Measurements from ENCODE around the gene CAPZA1. TPM values are rescaled to one million over a fixed set of nuclear protein-coding genes. Genes with fewer than 3 reads are reported as not detected.

CAPZA1 gene
- total and polyA plus RNA-seq, 2 experiments from 2014 or later, result 109 to 177 TPM

DNA sequence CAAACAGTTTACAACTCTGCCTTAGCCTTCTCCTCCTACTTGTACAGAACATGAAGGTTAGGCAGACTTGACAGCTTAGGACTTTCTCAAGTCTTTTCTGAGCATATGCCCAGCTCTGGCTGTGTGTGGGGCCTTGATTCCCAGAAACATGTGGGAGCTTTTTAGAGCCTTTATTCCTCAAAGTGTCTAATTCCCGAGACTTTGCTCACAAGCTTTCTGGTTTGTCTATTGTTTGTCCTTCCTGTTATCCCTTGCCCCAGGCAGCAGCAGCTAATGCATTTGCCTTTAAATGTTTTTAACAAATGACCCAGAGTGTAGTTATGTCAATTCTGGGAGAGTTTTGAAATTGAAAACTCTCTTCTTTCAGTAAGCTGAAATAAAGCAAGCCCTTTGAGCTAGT is 29.9 kb upstream of the CAPZA1 start:
- Histone ChIP-seq H3K27ac (no peak overlapping the region), H3K36me3 (replicated peaks; ENCODE audit: insufficient read depth, low read depth) (no peaks in the 10 kb centered on the region), H3K4me3 (no peak overlapping the region), H4K20me1 (ENCODE audit: insufficient read depth, poor library complexity, severe bottlenecking) (no peaks in the 10 kb centered on the region), H3K79me2 (no peaks in the 10 kb centered on the region), H2AFZ (no peak overlapping the region), H3K4me1 (ENCODE audit: insufficient read depth) (no peaks in the 10 kb centered on the region), H3K4me2 (no peak overlapping the region), H3K9me3 (ENCODE audit: low read depth) (no peaks in the 10 kb centered on the region), H3K27me3 (no peaks in the 10 kb centered on the region), H3K9me2 (replicated peaks; ENCODE audit: insufficient read depth) (no peaks in the 10 kb centered on the region)
- TF ChIP-seq EZH2 (IDR thresholded peaks at IDR 0.05; ENCODE audit: borderline replicate concordance) (no peak), EZH2phosphoT487 (IDR thresholded peaks at IDR 0.05; ENCODE audit: low read depth, severe bottlenecking, unreplicated experiment) (no peak)
- TF ChIP-seq, protein P1, sequence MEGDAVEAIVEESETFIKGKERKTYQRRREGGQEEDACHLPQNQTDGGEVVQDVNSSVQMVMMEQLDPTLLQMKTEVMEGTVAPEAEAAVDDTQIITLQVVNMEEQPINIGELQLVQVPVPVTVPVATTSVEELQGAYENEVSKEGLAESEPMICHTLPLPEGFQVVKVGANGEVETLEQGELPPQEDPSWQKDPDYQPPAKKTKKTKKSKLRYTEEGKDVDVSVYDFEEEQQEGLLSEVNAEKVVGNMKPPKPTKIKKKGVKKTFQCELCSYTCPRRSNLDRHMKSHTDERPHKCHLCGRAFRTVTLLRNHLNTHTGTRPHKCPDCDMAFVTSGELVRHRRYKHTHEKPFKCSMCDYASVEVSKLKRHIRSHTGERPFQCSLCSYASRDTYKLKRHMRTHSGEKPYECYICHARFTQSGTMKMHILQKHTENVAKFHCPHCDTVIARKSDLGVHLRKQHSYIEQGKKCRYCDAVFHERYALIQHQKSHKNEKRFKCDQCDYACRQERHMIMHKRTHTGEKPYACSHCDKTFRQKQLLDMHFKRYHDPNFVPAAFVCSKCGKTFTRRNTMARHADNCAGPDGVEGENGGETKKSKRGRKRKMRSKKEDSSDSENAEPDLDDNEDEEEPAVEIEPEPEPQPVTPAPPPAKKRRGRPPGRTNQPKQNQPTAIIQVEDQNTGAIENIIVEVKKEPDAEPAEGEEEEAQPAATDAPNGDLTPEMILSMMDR (IDR thresholded peaks at IDR 0.05; ENCODE audit: poor library complexity), result no peak
- WGBS (ENCODE audit: low lambda C conversion rate, missing lambda C conversion rate), result 73% methylated on average over 1 of the region's 1 CpG
- no peak for DNase-seq (ENCODE audit: low spot score)

DNA sequence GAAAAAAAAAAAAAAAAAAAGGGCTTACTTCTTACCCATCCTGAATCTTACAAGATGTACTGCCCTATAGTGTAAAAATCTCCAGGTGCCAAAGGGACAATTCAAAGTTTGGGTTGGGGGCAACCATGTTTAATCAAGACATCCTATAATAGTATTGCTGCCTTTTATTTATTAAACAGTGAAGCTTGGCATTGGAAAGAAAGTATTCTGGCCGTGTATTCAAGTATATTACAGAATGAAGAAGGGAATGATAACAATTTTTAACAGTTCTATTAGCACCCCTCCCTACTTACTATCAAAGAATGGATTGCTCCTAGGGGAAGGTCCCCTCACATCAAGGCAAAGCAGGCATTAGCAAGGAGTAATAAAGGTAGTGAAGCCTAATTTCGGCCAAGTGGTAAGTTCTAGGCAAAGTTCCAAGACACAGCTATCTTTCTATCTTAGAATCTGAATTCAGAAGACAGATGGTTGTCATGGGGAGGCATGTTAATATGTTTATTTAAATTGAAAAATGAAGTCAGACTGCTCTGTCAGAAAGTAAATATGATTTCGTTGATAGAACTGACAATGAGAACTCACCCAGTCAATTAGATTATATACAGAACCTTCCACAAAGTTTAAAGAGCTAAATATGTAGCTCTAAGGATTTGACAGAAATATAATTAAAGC is 25.3 kb upstream of the CAPZA1 start:
- no peak overlapping the region for H3K4me2 ChIP-seq
- no peaks in the 10 kb centered on the region for H3K9me2 ChIP-seq (replicated peaks; ENCODE audit: insufficient read depth)
- H3K4me3 ChIP-seq, result no peak overlapping the region
- H2AFZ ChIP-seq, result no peak overlapping the region
- DNase-seq (ENCODE audit: low spot score), result no peak
- no peaks in the 10 kb centered on the region for H3K9me3 ChIP-seq (ENCODE audit: low read depth)
- H3K36me3 ChIP-seq (replicated peaks; ENCODE audit: insufficient read depth, low read depth), result no peaks in the 10 kb centered on the region
- H4K20me1 ChIP-seq (ENCODE audit: insufficient read depth, poor library complexity, severe bottlenecking), result no peaks in the 10 kb centered on the region
- 81% methylated on average over 3 of the region's 3 CpGs for WGBS (ENCODE audit: low lambda C conversion rate, missing lambda C conversion rate)
- H3K27ac ChIP-seq, result no peak overlapping the region
- no peaks in the 10 kb centered on the region for H3K27me3 ChIP-seq
- TF ChIP-seq EZH2 (IDR thresholded peaks at IDR 0.05; ENCODE audit: borderline replicate concordance), result no peak
- TF ChIP-seq EZH2phosphoT487 (IDR thresholded peaks at IDR 0.05; ENCODE audit: low read depth, severe bottlenecking, unreplicated experiment), result no peak
- TF ChIP-seq, protein P1 (IDR thresholded peaks at IDR 0.05; ENCODE audit: poor library complexity), result no peak
- no peaks in the 10 kb centered on the region for H3K79me2 ChIP-seq
- H3K4me1 ChIP-seq (ENCODE audit: insufficient read depth), result no peaks in the 10 kb centered on the region

DNA sequence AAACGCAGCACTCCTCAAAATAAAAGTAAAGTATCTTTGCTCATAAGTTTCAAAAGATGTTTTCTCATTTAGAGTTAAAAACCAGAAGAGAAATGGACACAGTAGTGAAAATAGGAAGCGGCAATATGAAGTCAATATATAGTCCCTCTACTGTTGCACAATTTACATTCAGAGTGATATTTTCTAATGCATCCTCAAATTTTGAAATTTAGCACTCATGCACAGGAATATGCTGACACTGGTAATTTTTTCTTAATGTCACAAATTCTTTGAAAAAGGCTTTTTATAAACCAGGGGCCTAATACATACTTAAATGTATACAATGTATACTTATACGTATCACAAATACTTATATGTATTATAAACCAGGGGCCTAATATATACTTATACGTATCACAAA is 20.2 kb upstream of the CAPZA1 start:
- H3K27me3 ChIP-seq, result no peaks in the 10 kb centered on the region

More for the DNA sequence above, 20.2 kb upstream of the CAPZA1 start:
- 97% methylated on average over 4 of the region's 4 CpGs for WGBS (ENCODE audit: low lambda C conversion rate, missing lambda C conversion rate)
- no peak overlapping the region for H3K4me3 ChIP-seq
- H3K36me3 ChIP-seq (replicated peaks; ENCODE audit: insufficient read depth, low read depth), result no peaks in the 10 kb centered on the region
- TF ChIP-seq EZH2phosphoT487 (IDR thresholded peaks at IDR 0.05; ENCODE audit: low read depth, severe bottlenecking, unreplicated experiment), result no peak
- no peak for TF ChIP-seq EZH2 (IDR thresholded peaks at IDR 0.05; ENCODE audit: borderline replicate concordance)
- TF ChIP-seq, protein P1 (IDR thresholded peaks at IDR 0.05; ENCODE audit: poor library complexity), result no peak
- DNase-seq (ENCODE audit: low spot score), result no peak
- H3K4me1 ChIP-seq (ENCODE audit: insufficient read depth), result no peaks in the 10 kb centered on the region
- no peaks in the 10 kb centered on the region for H4K20me1 ChIP-seq (ENCODE audit: insufficient read depth, poor library complexity, severe bottlenecking)
- no peaks in the 10 kb centered on the region for H3K79me2 ChIP-seq
- H2AFZ ChIP-seq, result no peak overlapping the region
- H3K27ac ChIP-seq, result no peak overlapping the region
- H3K9me2 ChIP-seq (replicated peaks; ENCODE audit: insufficient read depth), result no peaks in the 10 kb centered on the region
- H3K9me3 ChIP-seq (ENCODE audit: low read depth), result no peaks in the 10 kb centered on the region
- H3K4me2 ChIP-seq, result no peak overlapping the region

Data from hepatocyte (in vitro differentiated cells).